ENCODE measurements around the gene BRWD1.
A peak's percentile ranks its signal among the peaks of the same experiment; 100 is the strongest.
"Not testable (repeated sequence)": the region's sequence is repeated elsewhere in the genome, so short reads cannot be mapped to it uniquely, and the experiment has no call there.

Gene BRWD1

DNA sequence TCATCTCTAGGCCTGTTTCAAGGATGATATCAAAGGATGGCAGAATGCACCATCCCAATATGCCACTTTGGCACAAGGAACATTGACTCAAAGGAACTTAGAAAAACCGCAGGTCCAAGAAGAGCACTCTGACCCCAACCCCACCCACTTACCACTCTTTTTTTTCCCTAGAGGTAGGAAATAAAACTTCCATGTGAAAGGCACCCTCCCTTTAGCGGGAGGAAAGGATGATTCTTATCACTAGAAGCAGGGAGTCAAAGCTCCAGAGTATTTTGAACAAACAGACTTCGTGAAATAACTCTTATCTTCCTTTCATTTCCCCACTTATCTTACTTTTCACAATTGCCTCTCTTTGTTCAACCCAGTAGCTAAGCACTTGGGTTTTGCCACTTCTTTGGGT, 152.4 kb downstream of the BRWD1 start:
- no peak for DNase-seq

GRCh38 chr21:39159342-39160063, 153.9 kb downstream of the BRWD1 start:
- no peak for DNase-seq

DNA sequence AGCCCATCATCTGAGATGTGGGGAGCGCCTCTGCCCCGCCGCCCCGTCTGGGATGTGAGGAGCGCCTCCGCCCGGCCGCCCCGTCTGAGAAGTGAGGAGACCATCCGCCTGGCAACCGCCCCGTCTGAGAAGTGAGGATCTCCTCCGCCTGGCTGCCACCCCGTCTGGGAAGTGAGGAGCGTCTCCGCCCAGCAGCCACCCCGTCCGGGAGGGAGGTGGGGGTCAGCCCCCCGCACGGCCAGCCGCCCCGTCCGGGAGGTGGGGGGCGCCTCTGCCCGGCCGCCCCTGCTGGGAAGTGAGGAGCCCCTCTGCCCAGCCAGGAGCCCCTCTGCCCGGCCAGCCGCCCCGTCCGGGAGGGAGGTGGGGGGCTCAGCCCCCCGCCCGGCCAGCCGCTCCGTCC, 156.2 kb downstream of the BRWD1 start:
- not testable (repeated sequence) for DNase-seq

DNA sequence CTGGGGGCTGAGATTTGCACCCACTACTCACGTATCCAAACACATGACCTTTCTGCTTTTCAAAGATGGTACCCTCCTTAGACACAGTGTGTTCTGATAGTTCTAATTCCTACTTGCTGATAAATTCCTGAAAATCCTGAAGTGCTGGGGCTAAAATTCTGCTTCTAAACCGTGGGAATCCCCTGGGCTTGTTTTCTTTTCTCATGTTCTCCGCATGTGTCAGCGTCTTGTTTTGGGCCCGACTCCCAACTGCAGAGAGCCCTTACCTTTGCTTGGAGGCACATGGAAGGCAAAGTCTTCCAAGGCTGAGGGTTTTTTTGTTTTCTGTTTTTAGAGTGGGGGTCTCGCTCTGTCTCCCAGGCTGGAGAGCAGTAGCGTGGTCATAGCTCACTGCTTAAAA, 157.4 kb downstream of the BRWD1 start:
- DNase-seq = no peak

DNA sequence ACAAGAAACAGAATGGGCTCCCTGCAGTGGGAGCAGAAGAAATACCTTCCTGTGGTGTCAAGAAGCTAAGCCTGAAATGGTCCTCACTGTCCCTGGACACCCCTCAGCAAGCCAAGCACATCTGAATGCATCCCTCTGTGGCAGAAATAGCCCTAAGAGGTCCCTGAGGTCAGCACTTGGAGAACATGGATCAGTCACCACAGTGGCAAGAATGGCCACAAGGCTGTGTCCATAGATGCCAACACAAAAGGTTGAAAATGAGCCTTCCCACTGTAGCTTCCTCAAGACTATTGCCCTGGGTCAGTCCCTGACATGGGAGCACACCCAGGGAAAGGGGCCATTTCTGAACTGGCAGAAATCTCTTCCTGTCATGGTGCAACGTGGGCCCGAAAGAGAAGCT, 157.9 kb downstream of the BRWD1 start:
- no peak for DNase-seq

GRCh38 chr21:39153842-39154241, 159.6 kb downstream of the BRWD1 start:
- no peak for DNase-seq

GRCh38 chr21:39153373-39153772, 160.1 kb downstream of the BRWD1 start:
- DNase-seq = no peak

DNA sequence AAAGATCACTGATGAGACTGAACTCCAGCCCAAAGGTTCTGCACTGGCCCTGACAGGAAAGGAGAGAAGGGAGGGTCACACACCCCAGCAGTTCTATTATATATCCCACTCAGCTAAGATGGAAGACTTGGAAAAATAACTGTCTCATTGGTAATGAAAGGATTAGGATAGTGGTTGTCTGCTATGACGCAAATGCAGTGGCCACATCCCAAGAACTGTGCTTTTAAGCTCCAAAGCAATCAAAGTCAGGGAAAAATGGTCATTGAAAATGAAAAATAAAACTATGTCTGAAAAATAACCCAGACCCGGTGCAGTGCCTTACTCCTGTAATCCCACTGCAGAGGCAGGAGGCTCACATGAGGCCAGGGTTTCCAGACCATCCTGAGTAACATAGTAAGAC, 161.2 kb downstream of the BRWD1 start:
- no peak for DNase-seq

GRCh38 chr21:39150877-39151276, 162.6 kb downstream of the BRWD1 start:
- no peak for DNase-seq

GRCh38 chr21:39150316-39150715, 163.1 kb downstream of the BRWD1 start:
- DNase-seq = no peak

- no peak for DNase-seq
Measured at GRCh38 chr21:39149882-39150281, 163.6 kb downstream of the BRWD1 start.

GRCh38 chr21:39148975-39149374, 164.5 kb downstream of the BRWD1 start:
- no peak for DNase-seq

GRCh38 chr21:39144191-39144590, 169.2 kb downstream of the BRWD1 start:
- DNase-seq = no peak

DNA sequence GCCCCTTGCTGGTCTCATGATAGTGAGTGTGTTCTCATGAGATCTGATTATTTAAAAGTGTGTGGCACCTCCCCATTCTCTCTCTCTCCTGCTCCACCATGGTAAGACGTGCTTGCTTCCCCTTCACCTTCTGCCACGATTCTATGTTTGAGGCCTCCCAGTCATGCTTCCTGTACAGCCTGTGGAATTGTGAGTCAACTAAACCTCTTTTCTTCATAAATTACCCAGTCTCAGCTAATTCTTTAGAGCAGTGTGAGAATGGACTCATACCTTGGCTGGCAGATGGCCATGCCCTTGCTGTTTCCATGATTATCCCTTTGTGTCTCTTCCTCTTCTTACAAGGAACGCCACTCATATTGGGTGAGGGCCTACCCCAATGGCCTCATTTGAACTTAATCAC, 170.5 kb downstream of the BRWD1 start:
- DNase-seq = no peak

DNA sequence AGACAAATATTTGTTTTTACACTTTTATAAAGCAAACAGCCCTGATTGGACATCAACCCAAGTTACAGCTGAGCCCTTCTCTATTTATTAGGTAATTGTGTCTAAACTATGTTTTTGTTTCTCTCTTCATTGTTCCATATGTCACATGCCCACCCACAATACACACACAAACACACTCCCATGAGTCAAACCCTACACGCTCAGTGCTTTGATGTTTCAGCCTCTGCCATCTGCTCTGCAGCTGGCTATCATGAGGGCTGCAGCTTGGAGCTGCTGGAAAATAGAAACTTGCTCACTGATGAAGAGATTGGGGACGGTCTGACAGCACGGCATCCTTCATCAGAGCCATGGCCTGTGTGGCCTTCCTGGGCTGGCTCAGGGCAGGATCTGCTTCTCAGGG, 171.9 kb downstream of the BRWD1 start:
- DNase-seq = peak; percentile 37

- DNase-seq = peak; percentile 31
Measured at GRCh38 chr21:39137248-39138178, 175.9 kb downstream of the BRWD1 start.

GRCh38 chr21:39136711-39137110, 176.7 kb downstream of the BRWD1 start:
- no peak for DNase-seq

- peak; percentile 65 for DNase-seq
Measured at GRCh38 chr21:39136138-39136537, 177.3 kb downstream of the BRWD1 start.

- no peak for DNase-seq
Measured at GRCh38 chr21:39134288-39134810, 179.1 kb downstream of the BRWD1 start.
